PFSK-1 (cell line): ENCODE measurements around the gene SHF.

Experiments
- POLR2AphosphoS5 ChIP-seq: IDR thresholded peaks from 2 replicates; pipeline ENCODE4 v1.6.1; 2012; ENCODE audit warnings: low read depth, mild to moderate bottlenecking, control low read depth, low read length, moderate library complexity
- TAF1 ChIP-seq: IDR thresholded peaks from 2 replicates; pipeline ENCODE4 v1.6.1; 2012; ENCODE audit warnings: low read length, control low read depth, borderline replicate concordance; ENCODE audit not compliant: insufficient read depth
- TF ChIP-seq, protein P1 (sequence below), 2 experiments: IDR thresholded peaks; 2 replicates each; pipeline versions ENCODE4 v1.6.1 to v1.8.0; 2011 to 2012; ENCODE audit warnings: low read depth in 2 of 2, low read length in 2 of 2, control low read depth in 1 of 2, inconsistent platforms in 1 of 2, mild to moderate bottlenecking in 1 of 2, moderate library complexity in 1 of 2; ENCODE audit not compliant: insufficient read depth in 1 of 2

DNA sequence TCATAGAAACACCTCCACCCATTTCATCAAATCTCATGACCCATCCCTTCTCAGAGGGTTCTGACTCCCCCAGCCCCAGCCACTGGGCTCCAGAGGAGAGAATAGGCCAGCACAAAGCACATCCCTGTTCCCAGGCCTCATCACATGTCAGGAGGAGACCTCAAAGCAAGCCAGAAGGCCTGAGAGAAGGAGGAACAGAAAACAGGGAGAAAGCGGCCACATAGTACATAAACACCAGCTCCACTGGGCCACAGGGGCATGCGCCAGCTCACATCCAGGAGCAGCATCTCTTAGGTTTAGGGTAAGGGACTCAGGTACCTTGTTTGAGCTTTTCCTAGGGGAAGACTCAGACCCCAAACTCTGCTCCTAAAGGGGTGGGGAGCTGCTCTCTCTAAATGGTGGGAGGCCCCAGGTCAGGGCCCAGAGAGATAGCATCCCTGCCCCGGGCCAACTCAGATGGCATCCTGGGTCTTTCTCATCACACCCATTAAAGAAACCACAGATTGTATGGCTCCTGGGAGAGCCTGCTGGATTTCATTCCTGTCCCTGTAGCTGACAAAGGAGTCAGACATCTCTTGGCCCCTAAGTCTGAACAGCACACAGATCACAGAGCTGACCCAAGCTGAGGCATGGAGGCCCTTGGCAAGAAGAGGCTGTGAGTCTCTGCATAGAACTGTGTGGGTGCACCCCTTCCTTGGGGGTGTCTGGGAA, 2.5 kb downstream of the SHF start:
- TF ChIP-seq POLR2AphosphoS5 (no peak), TAF1 (no peak)
- TF ChIP-seq, protein P1, sequence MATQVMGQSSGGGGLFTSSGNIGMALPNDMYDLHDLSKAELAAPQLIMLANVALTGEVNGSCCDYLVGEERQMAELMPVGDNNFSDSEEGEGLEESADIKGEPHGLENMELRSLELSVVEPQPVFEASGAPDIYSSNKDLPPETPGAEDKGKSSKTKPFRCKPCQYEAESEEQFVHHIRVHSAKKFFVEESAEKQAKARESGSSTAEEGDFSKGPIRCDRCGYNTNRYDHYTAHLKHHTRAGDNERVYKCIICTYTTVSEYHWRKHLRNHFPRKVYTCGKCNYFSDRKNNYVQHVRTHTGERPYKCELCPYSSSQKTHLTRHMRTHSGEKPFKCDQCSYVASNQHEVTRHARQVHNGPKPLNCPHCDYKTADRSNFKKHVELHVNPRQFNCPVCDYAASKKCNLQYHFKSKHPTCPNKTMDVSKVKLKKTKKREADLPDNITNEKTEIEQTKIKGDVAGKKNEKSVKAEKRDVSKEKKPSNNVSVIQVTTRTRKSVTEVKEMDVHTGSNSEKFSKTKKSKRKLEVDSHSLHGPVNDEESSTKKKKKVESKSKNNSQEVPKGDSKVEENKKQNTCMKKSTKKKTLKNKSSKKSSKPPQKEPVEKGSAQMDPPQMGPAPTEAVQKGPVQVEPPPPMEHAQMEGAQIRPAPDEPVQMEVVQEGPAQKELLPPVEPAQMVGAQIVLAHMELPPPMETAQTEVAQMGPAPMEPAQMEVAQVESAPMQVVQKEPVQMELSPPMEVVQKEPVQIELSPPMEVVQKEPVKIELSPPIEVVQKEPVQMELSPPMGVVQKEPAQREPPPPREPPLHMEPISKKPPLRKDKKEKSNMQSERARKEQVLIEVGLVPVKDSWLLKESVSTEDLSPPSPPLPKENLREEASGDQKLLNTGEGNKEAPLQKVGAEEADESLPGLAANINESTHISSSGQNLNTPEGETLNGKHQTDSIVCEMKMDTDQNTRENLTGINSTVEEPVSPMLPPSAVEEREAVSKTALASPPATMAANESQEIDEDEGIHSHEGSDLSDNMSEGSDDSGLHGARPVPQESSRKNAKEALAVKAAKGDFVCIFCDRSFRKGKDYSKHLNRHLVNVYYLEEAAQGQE (IDR thresholded peaks at IDR 0.05; ENCODE audit: insufficient read depth in 1 of 2, low read depth in 2 of 2, low read length in 2 of 2): no peak
